ENCODE results near the gene EFNA5.

EFNA5 gene

GRCh38 chr5:107603349-107603748, 67.4 kb downstream of the EFNA5 start:
- no peak for DNase-seq (ENCODE audit: low read depth in 2 of 2)

DNA sequence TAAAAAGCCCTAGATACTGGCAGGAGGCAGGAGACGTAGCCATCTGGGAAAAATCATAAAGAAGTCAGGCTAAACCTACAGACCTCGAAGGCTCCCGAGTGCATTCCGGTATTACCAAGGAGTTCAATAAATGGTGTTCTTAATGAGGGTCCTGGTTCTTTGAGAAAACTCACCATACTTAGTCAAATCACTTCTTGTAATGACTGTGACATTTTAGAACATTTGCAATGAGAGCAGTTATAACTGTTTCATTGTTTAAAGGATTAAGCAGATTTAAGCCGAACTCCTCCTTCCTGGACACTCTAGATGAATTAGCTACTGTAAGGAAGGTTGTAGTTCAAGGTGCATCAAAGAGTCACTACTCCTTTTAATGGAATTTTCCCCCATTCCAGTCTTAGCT, 67.8 kb downstream of the EFNA5 start:
- DNase-seq (ENCODE audit: low read depth in 2 of 2), result no peak

- no peak for DNase-seq (ENCODE audit: low read depth in 2 of 2)
Observed at GRCh38 chr5:107601076-107601475, 69.7 kb downstream of the EFNA5 start.

- no peak for DNase-seq (ENCODE audit: low read depth in 2 of 2)
Observed at GRCh38 chr5:107598958-107599357, 71.8 kb downstream of the EFNA5 start.

DNA sequence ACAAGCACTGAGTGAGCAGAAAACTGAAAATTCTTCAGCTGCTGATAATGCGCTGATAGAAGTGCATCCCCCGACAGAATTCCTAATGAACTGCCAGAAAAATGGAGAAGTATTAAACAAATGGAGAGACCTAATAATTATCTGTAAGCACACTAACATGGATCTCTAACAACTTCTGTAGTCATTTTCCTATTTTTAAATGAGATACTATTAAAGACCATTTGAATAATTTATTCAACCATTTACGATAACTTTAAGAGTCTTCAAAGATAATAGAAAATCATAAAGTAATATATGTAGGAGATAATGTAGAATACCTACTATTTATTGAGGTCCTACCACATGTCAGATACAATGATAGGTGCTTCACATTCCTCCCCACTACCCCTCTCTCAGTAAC, 72.9 kb downstream of the EFNA5 start:
- no peak for DNase-seq (ENCODE audit: low read depth in 2 of 2)

DNA sequence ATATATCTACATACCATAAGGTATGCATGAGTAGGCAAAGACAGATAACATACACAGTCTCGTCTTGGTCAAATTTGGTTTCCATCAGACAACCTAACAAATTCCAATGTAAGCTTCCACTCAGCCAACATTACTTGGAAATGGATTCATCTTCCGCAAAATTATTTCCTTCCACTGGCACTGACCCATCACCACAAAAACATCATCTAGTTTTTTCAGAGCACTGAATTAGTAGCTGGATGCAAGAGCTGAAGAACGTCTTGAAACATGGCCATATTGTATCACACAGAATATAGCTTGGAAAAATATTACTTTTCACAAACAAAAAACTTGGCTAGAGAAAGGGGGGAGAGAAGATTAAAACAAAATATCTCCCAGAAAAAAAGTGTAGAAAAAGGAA, 73.5 kb downstream of the EFNA5 start:
- DNase-seq (ENCODE audit: low read depth in 2 of 2), result no peak

GRCh38 chr5:107594253-107595045, 76.3 kb downstream of the EFNA5 start:
- DNase-seq (ENCODE audit: low read depth in 2 of 2), result no peak

GRCh38 chr5:107593009-107593408, 77.7 kb downstream of the EFNA5 start:
- no peak for DNase-seq (ENCODE audit: low read depth in 2 of 2)

- no peak for DNase-seq (ENCODE audit: low read depth in 2 of 2)
Observed at GRCh38 chr5:107592515-107592914, 78.2 kb downstream of the EFNA5 start.

DNA sequence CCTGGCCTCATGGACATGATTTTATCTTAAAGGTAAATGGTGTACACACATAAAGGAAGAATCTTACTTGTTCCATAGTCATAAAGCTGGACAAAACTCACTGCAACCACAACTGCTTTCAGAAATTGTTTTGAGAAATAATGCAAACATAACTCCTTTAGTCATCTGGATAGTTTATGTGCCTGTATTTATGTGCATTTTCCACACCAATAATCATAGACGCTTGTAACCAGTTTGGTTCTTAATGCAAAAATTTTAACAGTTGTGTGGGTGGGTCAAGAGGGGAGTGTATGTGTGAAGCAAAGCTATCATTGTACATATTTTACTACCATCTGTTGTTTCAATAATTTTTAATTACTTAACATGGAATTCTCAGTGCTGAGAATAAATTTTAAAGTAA, 80.1 kb downstream of the EFNA5 start:
- DNase-seq (ENCODE audit: low read depth in 2 of 2), result no peak

DNA sequence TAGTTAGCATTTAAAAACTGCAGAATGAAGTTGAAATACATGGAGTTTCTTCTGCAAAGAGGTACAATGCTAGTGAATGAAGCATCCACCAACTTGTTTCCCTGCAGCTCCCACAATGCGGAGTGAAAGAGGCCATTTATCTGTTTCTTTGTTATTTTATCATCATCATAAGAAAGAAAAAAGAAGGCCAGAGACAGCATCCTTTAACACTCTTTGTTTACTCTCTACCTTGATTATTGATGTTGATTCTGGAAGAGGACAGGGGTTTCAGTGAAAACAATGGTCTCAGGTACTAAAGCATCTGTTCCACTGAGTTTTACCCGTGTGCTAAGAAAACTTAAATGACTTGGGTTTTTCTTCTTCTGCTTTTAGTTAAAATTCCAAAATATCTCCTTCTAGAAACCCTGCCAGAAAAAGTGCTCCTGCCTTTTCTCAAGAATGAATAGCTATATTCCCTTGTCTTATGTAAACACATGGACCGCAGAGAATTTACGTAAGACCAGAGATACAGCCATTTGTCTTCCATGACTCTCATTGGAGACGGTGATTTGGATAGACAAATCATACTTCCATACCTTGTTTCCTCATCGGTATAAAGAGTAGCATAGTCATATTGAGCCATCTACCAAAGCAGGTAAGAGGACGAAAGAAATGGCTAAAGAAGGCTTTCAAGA, 81.1 kb downstream of the EFNA5 start:
- DNase-seq (ENCODE audit: low read depth in 2 of 2), result no peak

- DNase-seq (ENCODE audit: low read depth in 2 of 2), result no peak
Observed at GRCh38 chr5:107582625-107583024, 88.1 kb downstream of the EFNA5 start.

DNA sequence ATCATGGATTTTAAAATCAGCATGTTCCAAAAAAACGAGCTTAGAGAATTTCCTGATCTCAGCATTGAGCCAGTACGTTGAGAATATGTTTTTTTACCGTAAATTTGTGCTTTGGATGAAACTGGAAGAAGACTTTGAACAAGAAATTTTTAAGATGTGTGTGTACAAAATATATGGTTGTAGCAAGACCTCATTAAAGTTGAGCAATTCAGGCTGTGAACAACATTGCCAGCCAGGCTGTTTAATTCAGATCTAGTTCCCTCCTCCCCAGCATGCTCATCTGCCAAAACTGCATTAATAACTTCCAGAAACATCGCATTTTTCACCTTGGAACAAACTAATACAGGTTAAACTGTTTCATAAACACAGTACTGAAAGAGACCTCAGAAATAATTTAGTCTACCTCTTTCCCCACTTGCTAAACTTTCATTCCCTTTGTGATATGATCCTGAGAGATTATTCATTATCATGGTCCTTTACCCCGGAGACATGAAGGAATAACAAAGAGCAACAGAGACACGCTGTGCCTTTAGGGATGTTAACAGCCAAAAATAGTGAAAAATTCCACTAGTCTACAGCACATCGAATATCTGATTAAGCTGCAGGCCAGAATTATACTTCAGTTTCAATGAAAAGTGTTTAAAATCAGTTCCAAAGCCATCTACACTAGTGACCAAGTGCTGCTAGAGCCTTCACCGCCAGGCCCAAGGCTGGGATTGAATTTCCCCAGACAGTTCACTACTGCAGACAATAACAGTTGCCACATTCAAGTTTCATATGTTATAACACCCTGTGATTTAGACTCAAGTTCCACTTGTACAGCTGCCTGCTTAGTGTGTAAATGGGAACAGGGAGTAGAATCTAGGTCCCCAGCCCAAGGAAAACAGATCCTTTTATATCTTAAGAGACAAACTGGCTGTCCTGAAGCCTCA, 89.6 kb downstream of the EFNA5 start:
- no peak for DNase-seq (ENCODE audit: low read depth in 2 of 2)

GRCh38 chr5:107578051-107578635, 92.6 kb downstream of the EFNA5 start:
- no peak for DNase-seq (ENCODE audit: low read depth in 2 of 2)

GRCh38 chr5:107577394-107577950, 93.3 kb downstream of the EFNA5 start:
- no peak for DNase-seq (ENCODE audit: low read depth in 2 of 2)

- DNase-seq (ENCODE audit: low read depth in 2 of 2), result no peak
Observed at GRCh38 chr5:107576736-107577393, 93.9 kb downstream of the EFNA5 start.

DNA sequence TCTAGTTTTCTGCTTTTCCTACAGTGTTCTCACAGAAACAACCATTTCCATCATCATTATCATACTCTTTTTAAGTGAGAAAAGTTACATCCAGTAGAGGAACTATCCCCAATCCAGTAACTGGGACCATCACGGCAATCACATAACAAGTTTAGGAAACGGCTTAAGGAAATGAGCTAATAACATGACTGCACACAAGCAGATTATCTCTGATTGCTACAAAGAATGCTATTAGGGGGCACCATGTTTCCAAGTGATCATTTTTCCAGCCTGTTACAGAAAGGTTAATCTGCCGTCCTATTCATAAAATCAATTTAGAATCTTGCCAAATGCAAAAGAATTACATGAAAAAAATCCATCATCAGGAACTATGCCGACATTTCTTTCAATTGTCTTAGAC, 94.6 kb downstream of the EFNA5 start:
- DNase-seq (ENCODE audit: low read depth in 2 of 2), result no peak

DNA sequence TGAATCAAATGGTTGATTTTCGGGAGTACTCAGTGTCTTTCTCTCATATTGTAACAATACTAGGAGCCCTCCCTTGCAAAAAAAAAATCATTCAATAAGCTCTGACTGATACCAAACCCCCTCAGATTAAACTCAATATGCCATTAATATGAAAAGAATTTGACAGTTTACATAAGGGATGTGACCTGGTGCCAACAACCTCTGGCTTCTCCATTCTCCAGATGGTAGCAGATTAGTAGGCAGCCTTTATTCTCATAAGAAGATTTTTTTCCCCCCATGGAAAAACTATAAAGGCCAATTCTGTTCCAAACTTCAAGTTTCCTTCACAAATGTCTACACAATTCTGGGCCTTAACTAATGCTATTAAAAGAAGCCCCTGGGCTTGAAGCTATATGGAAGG, 96.5 kb downstream of the EFNA5 start:
- DNase-seq (ENCODE audit: low read depth in 2 of 2), result no peak

- no peak for DNase-seq (ENCODE audit: low read depth in 2 of 2)
Observed at GRCh38 chr5:107572715-107573368, 97.9 kb downstream of the EFNA5 start.

All from stimulated activated CD8-positive, alpha-beta memory T cell treated with anti-CD3 and anti-CD28 coated beads, Interleukin-7, amount 100 ng/mL, for 1 hour (primary cell).